Stimulated activated CD4-positive, alpha-beta T cell treated with anti-CD3 and anti-CD28 coated beads, TNF-alpha, amount 100 ng/mL, for 48 hours (primary cell): ENCODE measurements around the gene NFIX.

Experiments
- DNase-seq, 3 donors: peaks; one replicate each; pipeline ENCODE4 v3.0.0-alpha.2; 2020; ENCODE audit warnings: low read depth in 3 of 3

Gene NFIX

DNA sequence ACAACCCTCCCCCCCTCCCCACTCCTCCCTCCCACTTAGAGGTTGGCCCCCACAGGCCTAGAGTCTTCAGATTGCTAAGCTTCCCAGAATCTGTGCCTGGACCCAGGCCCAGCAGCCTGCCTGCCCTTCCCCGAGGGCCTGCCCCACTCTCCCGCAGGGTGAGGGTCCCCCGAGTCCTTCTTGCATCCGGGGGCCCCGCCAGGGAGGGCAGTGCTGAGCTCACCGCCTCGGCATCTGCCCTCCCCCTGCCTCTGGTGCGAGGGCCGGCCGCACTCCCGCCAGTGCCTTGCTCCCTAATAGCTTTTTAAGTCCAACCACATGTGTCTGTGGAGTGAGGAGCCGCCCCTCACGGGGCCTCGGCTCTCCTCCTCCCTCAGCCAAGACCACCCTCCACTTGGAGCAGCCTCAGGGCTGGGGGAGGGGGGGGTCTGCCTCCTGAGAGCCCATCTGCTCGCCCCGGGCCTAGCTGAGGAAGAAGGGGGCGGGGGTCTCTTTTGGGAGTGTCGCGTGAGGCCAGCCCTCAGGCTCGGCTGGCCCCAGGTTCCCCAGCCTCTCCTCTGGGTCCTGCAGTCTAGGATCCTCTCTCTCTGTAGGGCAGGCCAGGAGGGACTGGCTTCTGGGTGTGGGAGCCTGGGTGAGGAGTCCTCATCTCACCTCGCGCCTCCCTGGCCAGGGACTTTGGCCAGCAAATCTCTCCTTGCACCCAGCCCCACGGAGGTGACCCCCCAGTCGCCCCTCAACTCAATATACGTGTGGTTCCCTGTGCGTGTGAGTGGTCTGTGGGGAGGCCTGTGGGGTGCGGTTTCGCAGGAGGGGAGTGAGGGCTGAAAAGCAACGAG, 60.2 kb downstream of the NFIX start:
- no peak for DNase-seq

DNA sequence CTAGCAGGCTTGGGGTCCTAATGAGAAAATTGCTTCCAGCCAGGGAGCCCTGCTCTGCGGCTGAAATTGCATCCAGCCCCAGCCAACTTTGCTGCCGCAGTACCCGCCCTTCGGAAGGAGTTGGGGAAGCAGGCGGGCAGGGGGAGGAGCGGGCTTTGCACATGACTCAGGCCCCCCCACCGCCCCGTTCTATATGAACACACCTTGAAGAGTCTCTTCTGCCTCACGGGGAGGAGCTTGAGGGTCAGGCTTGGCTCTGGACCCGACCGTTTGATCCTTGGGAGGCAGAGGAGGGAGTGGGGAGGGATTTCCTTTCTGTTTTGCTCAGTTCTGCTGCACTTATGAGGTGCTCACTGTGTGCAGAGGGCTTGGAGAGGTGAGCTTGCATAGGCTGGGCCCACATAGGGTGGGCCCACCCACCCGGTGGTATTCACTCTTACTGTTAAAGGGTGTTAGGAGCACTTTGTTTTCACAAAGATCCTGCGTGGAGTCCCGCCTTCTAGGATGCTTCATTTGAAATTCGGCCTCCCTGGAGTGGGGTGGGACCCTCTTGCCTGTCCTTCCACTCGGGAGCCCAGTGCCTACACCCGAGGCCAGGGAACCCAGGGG, 60.9 kb downstream of the NFIX start:
- DNase-seq = no peak

GRCh38 chr19:13057147-13057572, 61.9 kb downstream of the NFIX start:
- DNase-seq = no peak

DNA sequence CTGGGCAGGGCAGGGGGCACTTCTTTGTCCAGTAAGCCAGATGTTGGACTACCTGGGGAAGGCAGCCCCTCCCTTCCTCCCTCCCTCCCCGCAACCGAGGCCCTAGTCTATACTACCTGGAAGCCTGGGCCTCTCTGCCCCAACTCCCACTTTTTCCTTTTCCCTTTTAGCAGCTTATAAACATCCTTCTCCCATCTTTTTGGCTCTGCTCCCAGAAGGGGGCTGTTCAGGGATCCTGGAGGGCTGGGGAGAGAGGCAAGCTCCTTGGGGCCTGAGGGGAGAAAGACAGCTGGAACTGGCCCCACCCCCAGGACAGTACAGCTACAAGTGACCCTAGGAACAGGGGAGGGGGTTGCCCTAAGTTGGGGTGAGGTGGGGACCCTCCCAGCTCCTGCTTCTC, 62.5 kb downstream of the NFIX start:
- DNase-seq = no peak

- DNase-seq = no peak
Measured at GRCh38 chr19:13058951-13059660, 63.8 kb downstream of the NFIX start.

- DNase-seq = no peak
Measured at GRCh38 chr19:13060233-13060963, 65.1 kb downstream of the NFIX start.

- DNase-seq = peak; percentile 40 to 71 (median 69)
Measured at GRCh38 chr19:13060964-13061927, 66.0 kb downstream of the NFIX start.

DNA sequence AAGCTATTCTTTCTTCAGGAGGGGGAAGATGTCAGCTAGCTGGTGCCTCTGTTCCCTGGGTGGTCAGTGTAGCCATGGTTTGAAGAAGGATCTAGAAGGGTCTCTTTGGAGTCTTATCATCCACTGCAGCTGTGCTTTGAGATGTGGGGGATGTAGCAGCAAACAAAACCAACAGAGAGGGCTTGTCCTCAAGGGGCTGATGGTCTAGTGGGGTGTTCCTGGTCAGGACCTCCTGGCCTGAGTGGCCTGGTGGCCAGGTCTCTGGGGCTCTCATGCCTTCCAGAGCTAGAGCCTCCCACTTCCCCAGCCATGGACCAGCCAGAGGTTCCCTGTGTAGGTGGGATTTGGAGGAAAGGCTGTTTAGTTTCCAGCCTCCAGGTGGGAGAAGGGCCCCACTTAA, 67.0 kb downstream of the NFIX start:
- DNase-seq = no peak

GRCh38 chr19:13063461-13064091, 68.3 kb downstream of the NFIX start:
- no peak for DNase-seq

DNA sequence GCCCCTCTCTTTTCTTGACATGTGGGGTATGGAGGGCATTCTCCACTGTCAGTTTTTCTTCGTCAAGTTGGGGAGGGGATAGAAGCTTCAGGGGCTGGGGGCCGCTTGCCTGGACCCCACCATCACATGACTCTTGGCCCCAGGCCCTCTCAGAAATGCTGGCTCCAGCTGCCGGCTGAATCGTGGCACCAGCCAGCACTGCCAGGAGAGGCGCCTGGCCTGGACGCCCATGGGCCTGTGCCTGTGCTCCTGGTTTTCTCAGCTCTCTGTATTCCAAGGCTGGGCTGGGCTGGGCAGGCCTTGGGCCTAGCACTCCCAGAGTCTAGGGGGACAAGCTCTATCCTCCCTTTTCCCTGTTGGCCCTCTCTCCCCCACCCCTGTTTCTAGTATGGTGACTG, 68.8 kb downstream of the NFIX start:
- no peak for DNase-seq

GRCh38 chr19:13066226-13066625, 71.0 kb downstream of the NFIX start:
- DNase-seq = no peak

GRCh38 chr19:13066933-13067807, 71.9 kb downstream of the NFIX start:
- DNase-seq = no peak

GRCh38 chr19:13068085-13068846, 73.0 kb downstream of the NFIX start:
- DNase-seq = no peak

DNA sequence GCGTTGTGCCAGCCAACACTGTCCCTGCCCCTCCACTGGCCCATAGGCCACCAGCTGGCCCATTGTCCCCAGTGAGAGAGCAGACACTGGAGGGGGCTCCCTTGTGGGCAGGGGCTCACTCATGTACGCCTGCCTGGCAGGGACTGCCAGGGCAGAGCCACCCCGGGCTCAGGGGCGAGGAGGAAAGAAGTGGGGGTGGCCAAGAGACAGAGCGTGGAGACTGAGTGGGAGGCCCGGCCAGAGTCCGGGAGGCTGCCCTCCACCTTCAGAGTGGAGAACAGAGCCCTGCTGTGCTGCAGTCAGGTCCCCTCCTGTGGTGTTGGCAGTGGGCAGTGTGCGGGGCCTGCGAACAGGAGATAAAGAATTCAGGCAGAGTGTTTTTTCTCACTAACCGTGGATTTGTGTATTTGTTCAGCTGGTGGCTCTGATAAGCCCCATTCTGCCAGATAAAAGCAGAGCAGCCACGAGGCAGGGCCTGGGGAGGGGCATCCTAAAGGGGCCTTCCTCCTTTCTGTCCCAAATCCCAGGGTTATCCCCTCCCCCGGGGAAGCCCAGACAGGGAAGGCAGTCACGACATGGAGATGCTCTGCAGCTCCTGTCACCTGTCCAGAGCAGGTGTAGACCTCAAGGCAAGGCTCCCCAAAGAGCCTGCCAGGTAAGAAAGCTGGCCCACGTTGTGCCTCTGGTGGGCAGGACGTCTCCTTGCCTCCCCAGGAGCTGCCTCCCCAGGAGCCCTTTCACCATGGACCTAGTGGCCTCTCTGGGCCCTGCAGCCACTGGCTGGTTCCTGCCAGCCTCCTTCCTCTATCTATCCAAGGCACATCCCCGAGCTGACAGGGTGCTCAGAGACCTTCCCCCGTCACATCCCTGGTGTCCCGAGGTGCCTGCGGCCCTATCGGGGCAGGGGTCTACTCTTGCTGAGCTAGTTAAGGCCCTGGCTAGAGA, 74.4 kb downstream of the NFIX start:
- DNase-seq = no peak

- no peak for DNase-seq
Measured at GRCh38 chr19:13070425-13071140, 75.3 kb downstream of the NFIX start.

DNA sequence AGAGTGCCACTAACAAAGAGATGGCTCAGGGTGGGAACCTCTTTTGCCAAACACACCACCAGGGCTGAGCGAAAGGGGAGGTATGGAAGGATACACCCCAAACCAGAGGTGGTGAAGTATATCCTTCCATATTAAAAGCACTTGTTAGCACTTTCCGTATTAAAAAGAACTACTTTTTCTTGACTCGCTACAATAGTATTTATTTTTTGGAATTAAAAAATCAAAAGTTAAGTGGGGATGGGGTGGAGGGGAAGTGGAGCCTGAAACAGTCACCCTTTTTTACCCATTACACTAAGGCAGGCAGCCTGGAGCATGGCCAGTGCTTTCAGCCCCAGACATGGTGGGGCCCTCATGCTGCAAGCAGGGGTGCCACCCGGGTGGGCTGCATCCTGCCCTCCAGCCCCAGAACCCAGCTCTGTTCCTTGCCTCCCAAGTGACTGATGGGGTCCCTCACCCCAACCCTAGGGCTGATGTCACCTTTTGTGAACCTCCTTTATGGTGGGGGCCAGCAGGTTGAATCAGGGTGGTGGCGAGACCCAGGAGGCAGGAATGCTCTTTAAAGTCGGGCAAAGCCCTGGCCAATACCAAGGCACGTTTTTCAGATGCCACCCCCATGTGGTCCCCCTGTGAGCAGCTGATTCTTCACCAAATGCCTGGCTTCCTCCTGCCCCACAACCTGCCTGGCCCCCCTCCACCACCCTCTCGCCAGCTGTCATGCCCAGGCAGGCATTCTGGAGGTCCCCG, 76.3 kb downstream of the NFIX start:
- no peak for DNase-seq
